Activated T-helper 2 cell treated with anti-CD3 and anti-CD28 coated beads, Interferon-gamma antibody, Interleukin-2, Interleukin-4, amounts not matched to agents 10 μg/mL and 5 μg/mL and 100 μg/mL, durations not matched to agents 14 hours and 24 hours and 36 hours (primary cell): ENCODE results near the gene LUZP1. TPM values are rescaled to one million over a fixed set of nuclear protein-coding genes. Genes with fewer than 3 reads are reported as not detected.
A peak's percentile ranks its signal among the peaks of the same experiment; 100 is the strongest.
"Not testable (repeated sequence)": the region's sequence is repeated elsewhere in the genome, so short reads cannot be mapped to it uniquely, and the experiment has no call there.

ENCODE experiments used
- DNase-seq: peaks from one replicate; pipeline ENCODE4 v3.0.0; 2021; ENCODE audit warnings: low spot score
- H3K27ac Mint-ChIP-seq: one replicate; pipeline ENCODE4 v1.8.0; 2021; ENCODE audit warnings: mixed read lengths
- H3K27me3 Mint-ChIP-seq: one replicate; pipeline ENCODE4 v1.8.0; 2021; ENCODE audit warnings: low read depth, mixed read lengths
- H3K36me3 Mint-ChIP-seq: one replicate; pipeline ENCODE4 v1.8.0; 2021; ENCODE audit warnings: low read depth, mixed read lengths
- H3K4me1 Mint-ChIP-seq: one replicate; pipeline ENCODE4 v1.8.0; 2021; ENCODE audit warnings: low read depth, mixed read lengths
- H3K4me3 Mint-ChIP-seq: one replicate; pipeline ENCODE4 v1.8.0; 2021; ENCODE audit warnings: low read depth, mild to moderate bottlenecking, moderate library complexity, mixed read lengths
- H3K9me3 Mint-ChIP-seq: one replicate; pipeline ENCODE4 v1.8.0; 2021; ENCODE audit warnings: mixed read lengths
- intact Hi-C: fragments of 100-400 bp; cut with micrococcal nuclease; formaldehyde crosslinking; loops from one replicate; pipeline ENCODE4 v1.15.1; 2023
- total RNA-seq: library from RNA; stranded (reverse); gene quantifications from 2 replicates; pipeline ENCODE4 v1.2.3, GENCODE V29; 2022

LUZP1 gene
- total RNA-seq, 1 donor from 2014 or later = 21.6 TPM

GRCh38 chr1:23202263-23202749 is 33.6 kb upstream of the LUZP1 start:
- Mint-ChIP-seq H3K4me1 (no peaks in the 10 kb centered on the region), H3K27ac (no peak overlapping the region), H3K9me3 (no peaks in the 10 kb centered on the region), H3K36me3 (no peaks in the 10 kb centered on the region), H3K27me3 (peaks cover 4% of the 10 kb centered on the region), H3K4me3 (no peak overlapping the region)
- intact Hi-C loops = no loop called here
- DNase-seq = no peak

GRCh38 chr1:23200883-23201282 is 32.2 kb upstream of the LUZP1 start:
- no peak for DNase-seq
- H3K4me3 Mint-ChIP-seq = no peak overlapping the region
- no peaks in the 10 kb centered on the region for H3K36me3 Mint-ChIP-seq
- H3K27me3 Mint-ChIP-seq = peaks cover 4% of the 10 kb centered on the region
- H3K4me1 Mint-ChIP-seq = no peaks in the 10 kb centered on the region
- H3K27ac Mint-ChIP-seq = no peak overlapping the region
- H3K9me3 Mint-ChIP-seq = no peaks in the 10 kb centered on the region
- intact Hi-C loops = no loop called here

DNA sequence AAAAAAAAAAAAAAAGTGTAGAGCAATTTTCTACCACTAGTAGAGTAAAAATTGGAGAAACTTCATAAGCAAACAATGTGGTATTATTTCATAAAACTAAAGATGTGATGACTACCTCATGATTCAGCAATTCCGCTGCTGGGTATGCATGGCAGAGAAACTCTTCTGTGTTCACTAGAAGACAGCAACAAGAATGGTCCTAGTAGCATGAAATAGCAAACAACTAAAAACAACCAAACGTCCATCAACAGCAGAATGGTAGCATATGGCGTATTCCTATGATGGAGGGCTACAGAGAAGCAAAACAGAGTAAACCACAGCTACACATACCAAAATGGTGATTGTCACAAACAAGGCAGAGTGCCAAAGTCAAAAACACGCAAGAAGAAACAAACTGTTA is 29.7 kb upstream of the LUZP1 start:
- Mint-ChIP-seq H3K27me3 (peaks cover 7% of the 10 kb centered on the region), H3K9me3 (no peaks in the 10 kb centered on the region), H3K27ac (no peak overlapping the region), H3K4me3 (no peak overlapping the region), H3K36me3 (no peaks in the 10 kb centered on the region), H3K4me1 (no peaks in the 10 kb centered on the region)
- DNase-seq = no peak
- intact Hi-C loops = no loop called here

- H3K27me3 Mint-ChIP-seq = peaks cover 7% of the 10 kb centered on the region
- H3K9me3 Mint-ChIP-seq = no peaks in the 10 kb centered on the region
- intact Hi-C loops = no loop called here
- no peak for DNase-seq
- no peak overlapping the region for H3K4me3 Mint-ChIP-seq
- no peaks in the 10 kb centered on the region for H3K4me1 Mint-ChIP-seq
- H3K27ac Mint-ChIP-seq = no peak overlapping the region
- H3K36me3 Mint-ChIP-seq = no peaks in the 10 kb centered on the region
These were observed 28.1 kb upstream of the LUZP1 start for GRCh38 chr1:23196627-23197328.

GRCh38 chr1:23194119-23194984 is 25.7 kb upstream of the LUZP1 start:
- H3K4me1 Mint-ChIP-seq = no peaks in the 10 kb centered on the region
- no peaks in the 10 kb centered on the region for H3K9me3 Mint-ChIP-seq
- H3K27me3 Mint-ChIP-seq = peaks cover 9% of the 10 kb centered on the region
- no peak overlapping the region for H3K27ac Mint-ChIP-seq
- intact Hi-C loops = no loop called here
- no peak for DNase-seq
- no peak overlapping the region for H3K4me3 Mint-ChIP-seq
- no peaks in the 10 kb centered on the region for H3K36me3 Mint-ChIP-seq

GRCh38 chr1:23193391-23194118 is 24.9 kb upstream of the LUZP1 start:
- Mint-ChIP-seq H3K27ac (no peak overlapping the region), H3K4me1 (no peaks in the 10 kb centered on the region), H3K36me3 (no peaks in the 10 kb centered on the region), H3K9me3 (no peaks in the 10 kb centered on the region), H3K4me3 (no peak overlapping the region), H3K27me3 (peaks cover 9% of the 10 kb centered on the region)
- DNase-seq = no peak
- intact Hi-C loops = no loop called here

DNA sequence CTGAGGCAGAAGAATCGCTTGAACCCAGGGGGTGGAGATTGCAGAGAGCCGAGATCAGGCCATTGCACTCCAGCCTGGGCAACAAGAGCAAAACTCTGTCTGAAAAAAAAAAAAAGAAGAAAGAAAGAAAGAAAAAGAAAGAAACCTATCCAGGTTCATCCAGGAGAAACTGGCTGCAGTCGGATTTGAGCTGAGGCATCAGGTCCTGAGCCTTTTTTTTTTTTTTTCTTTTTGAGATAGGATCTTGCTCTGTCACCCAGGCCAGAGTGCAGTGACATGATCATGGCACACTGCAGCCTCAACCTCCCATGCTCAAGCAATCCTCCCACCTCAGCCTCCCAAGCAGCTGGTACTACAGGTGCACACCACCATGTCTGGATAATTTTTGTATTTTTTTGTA is 22.5 kb upstream of the LUZP1 start:
- H3K4me3 Mint-ChIP-seq = no peak overlapping the region
- H3K36me3 Mint-ChIP-seq = no peaks in the 10 kb centered on the region
- H3K27ac Mint-ChIP-seq = no peak overlapping the region
- no peaks in the 10 kb centered on the region for H3K9me3 Mint-ChIP-seq
- H3K27me3 Mint-ChIP-seq = peaks cover 7% of the 10 kb centered on the region
- intact Hi-C loops = no loop called here
- H3K4me1 Mint-ChIP-seq = no peaks in the 10 kb centered on the region
- no peak for DNase-seq

GRCh38 chr1:23188936-23189452 is 20.3 kb upstream of the LUZP1 start:
- not testable (repeated sequence) for DNase-seq, H3K27ac Mint-ChIP-seq

DNA sequence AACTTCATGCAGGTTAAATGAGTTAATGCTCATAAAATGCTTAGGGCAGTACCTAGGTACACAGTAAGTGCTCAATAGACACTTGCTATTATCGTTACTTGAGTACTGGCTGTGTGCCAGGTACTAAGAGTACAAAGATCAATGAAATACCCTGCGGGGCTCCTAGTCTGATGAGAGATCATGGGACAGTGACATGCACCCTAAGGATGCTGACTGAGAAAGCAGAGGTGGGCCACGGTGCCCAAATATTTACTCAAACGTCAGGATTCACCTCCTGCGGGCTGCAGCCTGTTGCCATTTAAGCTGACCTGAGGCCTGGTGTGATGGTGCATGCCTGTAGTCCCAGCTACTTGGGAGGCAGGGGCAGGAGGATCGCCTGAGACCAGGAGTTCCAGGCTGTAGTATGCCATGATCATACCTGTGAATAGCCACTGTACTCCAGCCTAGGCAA is 19.8 kb upstream of the LUZP1 start:
- no peak for DNase-seq
- no peaks in the 10 kb centered on the region for H3K36me3 Mint-ChIP-seq
- intact Hi-C loops = no loop called here
- H3K27ac Mint-ChIP-seq = no peak overlapping the region
- peaks cover 4% of the 10 kb centered on the region for H3K27me3 Mint-ChIP-seq
- H3K4me3 Mint-ChIP-seq = no peak overlapping the region
- peaks cover 4% of the 10 kb centered on the region for H3K4me1 Mint-ChIP-seq
- no peaks in the 10 kb centered on the region for H3K9me3 Mint-ChIP-seq

More at GRCh38 chr1:23188936-23189452, 20.3 kb upstream of the LUZP1 start:
- H3K4me1 Mint-ChIP-seq, H3K36me3 Mint-ChIP-seq, H3K9me3 Mint-ChIP-seq, intact Hi-C loops, H3K4me3 Mint-ChIP-seq, H3K27me3 Mint-ChIP-seq: not testable (repeated sequence)

DNA sequence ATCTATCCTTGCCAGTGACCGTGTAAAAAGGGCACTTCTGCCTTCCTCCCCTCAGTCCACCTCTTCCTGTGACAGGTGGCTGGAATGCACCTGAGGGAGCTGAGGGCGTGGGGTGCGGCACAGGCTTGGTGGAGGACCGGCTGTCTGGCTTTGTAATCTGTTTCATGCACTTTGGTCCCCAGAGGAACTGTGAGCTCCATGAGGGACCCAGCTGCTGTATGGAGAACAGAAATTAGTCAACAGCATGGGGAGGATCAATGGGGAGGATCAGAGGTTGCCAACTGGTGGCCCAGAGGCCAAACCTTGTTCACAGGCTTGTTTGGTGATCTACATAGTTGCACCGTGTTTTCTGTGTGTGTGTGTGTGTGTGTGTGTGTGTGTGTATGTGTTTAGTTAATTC is 19.0 kb upstream of the LUZP1 start:
- Mint-ChIP-seq H3K36me3 (no peaks in the 10 kb centered on the region), H3K9me3 (no peaks in the 10 kb centered on the region), H3K27ac (no peak overlapping the region), H3K4me1 (peaks cover 4% of the 10 kb centered on the region), H3K4me3 (no peak overlapping the region), H3K27me3 (peaks cover 7% of the 10 kb centered on the region)
- no peak for DNase-seq
- intact Hi-C loops = no loop called here

DNA sequence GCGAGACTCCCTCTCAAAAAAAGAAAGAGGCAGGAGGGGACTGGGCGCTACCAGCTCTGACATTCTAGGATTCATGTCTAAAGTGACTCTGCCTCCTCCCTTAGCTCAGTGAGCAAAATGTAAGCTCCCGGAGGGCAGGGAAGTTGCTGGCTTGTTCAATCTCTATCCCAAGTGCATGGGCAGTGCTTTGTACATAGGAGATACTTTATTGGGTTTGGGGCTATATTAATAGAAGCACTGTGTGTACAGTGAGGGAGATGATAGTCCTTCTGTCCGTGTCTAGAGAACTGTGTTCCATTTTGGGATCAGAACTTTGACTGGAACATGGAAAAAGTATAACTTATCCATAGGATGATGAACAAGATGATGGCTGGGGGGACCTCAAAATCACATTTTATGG is 16.7 kb upstream of the LUZP1 start:
- Mint-ChIP-seq H3K27ac (no peak overlapping the region), H3K4me1 (peaks cover 4% of the 10 kb centered on the region), H3K9me3 (no peaks in the 10 kb centered on the region), H3K27me3 (peaks cover 8% of the 10 kb centered on the region), H3K4me3 (no peak overlapping the region), H3K36me3 (no peaks in the 10 kb centered on the region)
- DNase-seq = no peak
- intact Hi-C loops = no loop called here

- intact Hi-C loops = loop anchor here (1.0 kb wide), 2 partner anchors 86 to 208 kb away; no protein-coding TSS in a partner anchor
- peaks cover 4% of the 10 kb centered on the region for H3K4me1 Mint-ChIP-seq
- peak overlapping the region; percentile 37 for H3K4me3 Mint-ChIP-seq
- H3K27ac Mint-ChIP-seq = no peak overlapping the region
- no peak for DNase-seq
- no peaks in the 10 kb centered on the region for H3K36me3 Mint-ChIP-seq
- no peaks in the 10 kb centered on the region for H3K9me3 Mint-ChIP-seq
- peaks cover 10% of the 10 kb centered on the region for H3K27me3 Mint-ChIP-seq
These were observed 15.7 kb upstream of the LUZP1 start for GRCh38 chr1:23184212-23184934.
